Muscle layer of duodenum (tissue), 2 donors: Measurements from ENCODE around the gene ZNF683.
"Not testable (repeated sequence)": the region's sequence is repeated elsewhere in the genome, so short reads cannot be mapped to it uniquely, and the experiment has no call there.

ENCODE experiments used
- H3K27ac ChIP-seq: one replicate; pipeline ENCODE4 v1.7.0; 2013; ENCODE audit warnings: mild to moderate bottlenecking, low read length
- H3K27me3 ChIP-seq: one replicate; pipeline ENCODE4 v1.7.0; 2013; ENCODE audit warnings: low read depth, mild to moderate bottlenecking, control low read depth, low read length
- H3K36me3 ChIP-seq, 2 donors: one replicate each; pipeline ENCODE4 v1.7.0; 2013; ENCODE audit warnings: low read length in 2 of 2, control low read depth in 1 of 2, mild to moderate bottlenecking in 1 of 2; ENCODE audit not compliant: insufficient read depth in 2 of 2, control insufficient read depth in 1 of 2
- H3K4me1 ChIP-seq, 2 donors: one replicate each; pipeline ENCODE4 v1.7.0; 2013; ENCODE audit warnings: low read length in 2 of 2, mild to moderate bottlenecking in 2 of 2, control low read depth in 1 of 2, moderate library complexity in 1 of 2; ENCODE audit not compliant: insufficient read depth in 2 of 2, control insufficient read depth in 1 of 2
- H3K4me3 ChIP-seq, 2 donors: one replicate each; pipeline ENCODE4 v1.7.0; 2013; ENCODE audit warnings: low read length in 2 of 2, low read depth in 1 of 2, mild to moderate bottlenecking in 1 of 2
- H3K9me3 ChIP-seq, 2 donors: one replicate each; pipeline ENCODE4 v1.7.0; 2013; ENCODE audit warnings: low read length in 2 of 2, control low read depth in 1 of 2, mild to moderate bottlenecking in 1 of 2; ENCODE audit not compliant: control insufficient read depth in 1 of 2
- donor health status: healthy.

ZNF683 gene

DNA sequence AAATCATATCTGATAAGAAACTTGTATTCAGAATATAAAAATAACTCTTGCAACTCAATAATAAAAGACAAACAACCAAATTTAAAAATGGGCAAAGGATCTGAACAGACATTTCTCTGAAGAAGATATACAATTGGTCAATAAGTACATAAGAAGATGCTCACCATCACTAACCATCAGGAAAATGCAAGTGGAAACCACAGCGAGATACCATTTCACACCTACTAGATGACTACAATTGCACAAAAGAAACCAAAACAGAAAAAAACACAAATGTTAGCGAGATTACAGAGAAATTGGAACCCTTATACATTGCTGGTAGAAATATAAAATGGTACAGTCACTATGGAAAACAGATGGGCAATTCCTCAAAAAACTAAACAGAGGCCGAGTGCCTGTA is 11.5 kb upstream of the ZNF683 start:
- Histone ChIP-seq H3K9me3 (no peaks in the 10 kb centered on the region), H3K27me3 (no peaks in the 10 kb centered on the region), H3K4me3 (no peak overlapping the region), H3K27ac (no peak overlapping the region), H3K4me1 (no peaks in the 10 kb centered on the region), H3K36me3 (no peaks in the 10 kb centered on the region)

DNA sequence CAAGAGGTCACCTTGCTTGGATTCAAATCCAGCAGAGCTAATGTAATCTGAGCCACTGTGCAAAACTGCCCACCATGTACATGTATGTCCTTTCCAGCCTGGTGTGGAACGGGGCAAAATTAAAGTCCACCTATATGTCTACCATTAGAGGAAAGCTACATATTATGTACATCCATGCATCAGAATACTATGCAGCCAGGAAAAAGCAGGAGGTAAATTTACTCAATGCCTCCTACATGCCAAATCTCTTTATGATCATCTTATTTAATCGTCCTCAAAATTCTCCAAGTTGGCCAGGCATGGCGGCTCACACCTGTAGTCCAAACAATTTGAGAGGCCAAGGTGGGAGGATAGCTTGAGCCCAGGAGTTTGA is 6.3 kb upstream of the ZNF683 start:
- Histone ChIP-seq H3K27ac (no peak overlapping the region), H3K4me3 (no peak overlapping the region), H3K4me1 (no peaks in the 10 kb centered on the region), H3K36me3 (no peaks in the 10 kb centered on the region), H3K27me3 (no peaks in the 10 kb centered on the region), H3K9me3 (no peaks in the 10 kb centered on the region)

DNA sequence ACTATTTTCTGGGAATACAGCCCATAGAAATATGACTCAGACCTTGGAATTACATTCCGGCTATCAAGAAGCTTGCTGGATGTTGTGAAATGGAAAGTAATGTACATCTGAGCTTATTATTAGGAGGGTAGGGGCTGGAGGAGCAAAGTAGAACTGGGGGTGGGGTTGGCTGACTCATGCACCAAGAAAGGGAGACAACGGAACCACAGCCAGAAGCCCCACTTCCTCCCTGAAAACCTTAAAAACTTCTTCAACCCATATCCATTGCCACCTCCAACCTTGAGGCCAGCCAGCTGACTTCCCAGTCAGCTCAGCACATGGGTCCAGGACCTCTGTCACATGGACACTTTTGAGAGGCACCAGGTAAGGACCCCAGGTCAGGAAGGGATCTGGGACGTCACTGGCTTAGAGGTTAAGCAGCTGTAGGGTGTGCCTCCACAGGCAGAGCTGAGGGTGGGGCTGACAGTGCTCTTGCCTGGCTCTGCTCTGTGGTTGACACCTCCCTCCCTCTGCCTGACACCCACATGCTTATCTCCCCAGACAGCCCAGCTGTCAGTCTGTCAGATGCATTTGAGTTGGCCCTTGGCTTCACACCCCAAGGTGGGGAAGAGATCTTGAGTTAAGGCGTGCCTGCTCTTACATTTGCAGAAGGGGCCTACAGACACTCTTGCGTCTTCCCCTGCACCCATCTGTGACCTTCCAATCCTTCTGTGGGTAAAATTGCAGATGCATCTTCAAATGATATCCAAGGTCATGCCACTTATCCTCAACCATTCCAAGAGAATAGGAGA is 5.7 kb upstream of the ZNF683 start:
- H3K27me3 ChIP-seq, result no peaks in the 10 kb centered on the region
- no peak overlapping the region for H3K4me3 ChIP-seq
- no peak overlapping the region for H3K27ac ChIP-seq
- H3K4me1 ChIP-seq, result no peaks in the 10 kb centered on the region
- H3K36me3 ChIP-seq, result no peaks in the 10 kb centered on the region
- no peaks in the 10 kb centered on the region for H3K9me3 ChIP-seq

- Histone ChIP-seq H3K27ac (no peak overlapping the region), H3K36me3 (no peaks in the 10 kb centered on the region), H3K9me3 (no peaks in the 10 kb centered on the region), H3K4me1 (no peaks in the 10 kb centered on the region), H3K4me3 (no peak overlapping the region), H3K27me3 (no peaks in the 10 kb centered on the region)
These were observed 3.5 kb upstream of the ZNF683 start for GRCh38 chr1:26376050-26376449.

DNA sequence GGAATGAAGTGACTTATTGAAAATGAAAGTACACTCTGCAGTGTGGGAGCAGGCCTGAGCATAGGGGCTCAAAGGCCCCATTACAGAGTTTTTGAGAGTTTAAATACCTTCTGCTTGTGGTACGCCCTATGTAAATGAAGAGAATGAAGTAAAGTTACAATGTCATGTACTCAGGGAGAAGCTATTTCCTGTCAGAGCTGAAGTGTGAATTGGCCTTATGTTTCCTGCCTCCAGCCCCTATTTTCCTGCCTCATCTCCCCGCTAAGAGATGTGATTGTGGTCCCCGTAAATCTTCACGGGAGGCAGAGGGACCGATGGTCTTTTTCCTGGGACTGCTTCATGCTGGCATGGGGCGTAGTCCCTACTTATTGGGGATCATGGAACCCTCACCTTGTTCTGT is 2.5 kb upstream of the ZNF683 start:
- Histone ChIP-seq H3K4me3 (no peak overlapping the region), H3K27me3 (no peaks in the 10 kb centered on the region), H3K36me3 (no peaks in the 10 kb centered on the region), H3K27ac (no peak overlapping the region), H3K4me1 (no peaks in the 10 kb centered on the region), H3K9me3 (no peaks in the 10 kb centered on the region)

DNA sequence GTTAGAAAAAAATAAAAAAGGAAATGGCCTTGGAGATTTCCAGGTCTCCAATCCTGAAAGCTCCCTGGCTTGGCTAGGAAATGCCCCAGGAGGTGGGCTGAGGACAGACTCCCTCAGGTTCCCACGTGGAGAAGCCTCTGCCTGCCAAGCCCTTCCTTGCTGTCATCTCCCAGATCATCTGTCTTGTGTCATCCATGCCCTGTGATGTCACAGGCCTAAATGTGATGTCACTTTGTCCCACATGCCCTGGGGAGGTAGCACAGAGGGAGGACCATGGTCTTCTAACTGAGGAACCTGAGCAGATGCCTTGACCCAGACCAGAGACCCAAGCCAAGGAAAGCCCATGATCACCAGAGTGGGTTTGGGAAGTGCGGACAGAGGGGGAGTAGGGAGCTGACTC is 1.8 kb upstream of the ZNF683 start:
- not testable (repeated sequence) for H3K27me3 ChIP-seq, H3K36me3 ChIP-seq, H3K4me1 ChIP-seq, H3K27ac ChIP-seq, H3K9me3 ChIP-seq, H3K4me3 ChIP-seq

DNA sequence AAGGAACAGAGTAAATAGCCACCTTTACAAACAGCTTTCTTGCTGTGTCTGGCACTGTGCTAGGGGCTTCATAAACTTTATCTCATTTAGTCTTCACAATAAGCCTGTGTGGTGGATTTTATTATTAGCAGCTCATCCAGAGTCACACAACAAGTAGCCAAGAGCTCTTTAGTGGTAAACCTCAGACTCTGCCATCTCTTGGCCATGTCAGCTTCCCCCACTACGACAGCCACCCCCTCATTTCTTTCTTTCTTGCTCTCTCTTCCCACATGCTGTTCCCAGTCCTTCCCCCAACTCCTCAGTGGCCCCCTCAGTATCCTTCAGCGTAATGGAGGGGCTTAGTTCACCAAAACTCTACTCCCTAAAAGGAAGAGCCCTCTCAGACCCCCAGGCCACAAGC is 1.2 kb upstream of the ZNF683 start:
- Histone ChIP-seq H3K36me3 (no peaks in the 10 kb centered on the region), H3K4me3 (no peak overlapping the region), H3K27ac (no peak overlapping the region), H3K4me1 (no peaks in the 10 kb centered on the region), H3K27me3 (no peaks in the 10 kb centered on the region), H3K9me3 (no peaks in the 10 kb centered on the region)

GRCh38 chr1:26373281-26373680 is 731 bp upstream of the ZNF683 start:
- Histone ChIP-seq H3K4me1 (no peaks in the 10 kb centered on the region), H3K9me3 (no peaks in the 10 kb centered on the region), H3K36me3 (no peaks in the 10 kb centered on the region), H3K4me3 (no peak overlapping the region), H3K27ac (no peak overlapping the region), H3K27me3 (no peaks in the 10 kb centered on the region)

DNA sequence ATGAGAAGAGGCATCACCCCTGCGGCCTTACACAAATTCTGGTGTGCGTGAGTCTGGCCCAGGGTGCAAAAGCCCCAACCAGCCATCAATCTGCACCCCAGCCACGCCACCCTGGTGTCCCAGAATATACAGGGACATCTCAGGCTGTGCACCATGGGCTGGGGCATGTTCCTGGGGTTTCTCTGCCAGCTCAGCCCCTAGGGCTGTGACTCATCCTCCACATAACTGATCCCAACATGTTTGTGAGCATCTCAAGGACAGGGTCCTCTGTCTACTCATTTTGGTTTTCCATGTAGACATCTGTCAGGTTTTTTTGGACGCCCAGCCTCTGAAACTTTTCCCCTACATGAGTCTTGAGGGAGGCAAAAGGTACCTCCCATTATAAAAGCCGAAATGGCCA is 511 bp downstream of the ZNF683 start:
- no peaks in the 10 kb centered on the region for H3K36me3 ChIP-seq
- H3K27me3 ChIP-seq, result no peaks in the 10 kb centered on the region
- H3K4me3 ChIP-seq, result no peak overlapping the region
- H3K27ac ChIP-seq, result no peak overlapping the region
- H3K9me3 ChIP-seq, result no peaks in the 10 kb centered on the region
- H3K4me1 ChIP-seq, result no peaks in the 10 kb centered on the region

DNA sequence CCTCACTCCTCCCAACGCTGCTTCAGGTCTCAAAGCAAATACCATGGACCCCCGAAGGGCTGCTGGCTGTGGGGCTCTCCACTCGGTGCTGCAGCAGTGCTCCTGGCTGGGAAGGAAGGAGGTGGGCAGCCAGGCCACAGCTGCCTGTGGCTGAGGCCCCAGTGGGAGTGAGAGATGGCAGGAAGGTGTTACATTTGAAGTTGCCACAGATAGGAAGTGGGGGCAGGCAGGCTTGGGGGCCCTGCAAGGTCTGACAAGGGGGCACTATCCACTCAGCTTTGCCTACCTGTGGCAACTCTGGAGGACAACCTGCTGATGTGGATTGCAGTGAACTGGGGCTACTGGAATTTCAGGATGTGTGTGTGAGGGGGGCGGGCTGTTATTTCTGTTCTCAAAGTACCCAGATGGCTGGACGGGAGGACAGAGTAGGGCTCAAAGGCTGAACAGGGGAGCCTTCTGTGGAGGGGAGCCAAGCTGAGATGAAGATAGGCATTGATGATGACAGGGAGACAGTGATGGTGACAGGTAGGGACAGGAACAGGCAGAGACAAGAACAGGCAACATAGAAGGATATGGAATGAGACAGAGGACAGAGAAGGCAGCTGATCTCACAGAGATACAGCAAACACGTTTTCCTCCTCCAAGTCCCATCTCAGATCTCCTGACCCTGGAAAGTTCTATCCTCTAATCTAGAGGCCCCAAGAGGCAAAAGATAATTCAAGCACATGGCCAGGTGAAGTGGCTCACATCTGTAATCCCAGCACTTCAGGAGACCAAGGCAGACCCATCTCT is 1.8 kb downstream of the ZNF683 start:
- no peak overlapping the region for H3K27ac ChIP-seq
- H3K36me3 ChIP-seq, result no peaks in the 10 kb centered on the region
- no peaks in the 10 kb centered on the region for H3K9me3 ChIP-seq
- no peaks in the 10 kb centered on the region for H3K4me1 ChIP-seq
- no peak overlapping the region for H3K4me3 ChIP-seq
- no peaks in the 10 kb centered on the region for H3K27me3 ChIP-seq

- Histone ChIP-seq H3K4me3 (no peak overlapping the region), H3K4me1 (no peaks in the 10 kb centered on the region), H3K27ac (no peak overlapping the region), H3K27me3 (no peaks in the 10 kb centered on the region), H3K9me3 (no peaks in the 10 kb centered on the region), H3K36me3 (no peaks in the 10 kb centered on the region)
These were observed 4.1 kb downstream of the ZNF683 start for GRCh38 chr1:26368486-26368885.

GRCh38 chr1:26368006-26368405 is 4.5 kb downstream of the ZNF683 start:
- Histone ChIP-seq H3K27ac (no peak overlapping the region), H3K27me3 (no peaks in the 10 kb centered on the region), H3K4me3 (no peak overlapping the region), H3K36me3 (no peaks in the 10 kb centered on the region), H3K9me3 (no peaks in the 10 kb centered on the region), H3K4me1 (no peaks in the 10 kb centered on the region)
